ENCODE measurements around the gene AIMP1. TPM values are rescaled to one million over a fixed set of nuclear protein-coding genes. Genes with fewer than 3 reads are reported as not detected.

AIMP1 gene
- total RNA-seq, 1 experiment from 2014 or later, result 143 TPM

GRCh38 chr4:106325800-106326199, 9.4 kb downstream of the AIMP1 start:
- H3K4me3 Mint-ChIP-seq (ENCODE audit: unreplicated experiment), result no peak overlapping the region
- no peaks in the 10 kb centered on the region for H3K27me3 Mint-ChIP-seq (ENCODE audit: insufficient read depth, unreplicated experiment)
- H3K27me3 ChIP-seq (replicated peaks; ENCODE audit: control insufficient read depth, insufficient read depth, low read length), result no peaks in the 10 kb centered on the region
- no peaks in the 10 kb centered on the region for H3K9me3 ChIP-seq
- ChIA-PET CTCF (no interaction called here), POLR2A (no interaction called here)
- peaks cover 81% of the 10 kb centered on the region for H3K36me3 Mint-ChIP-seq (ENCODE audit: insufficient read depth, unreplicated experiment)
- H3K27ac Mint-ChIP-seq (ENCODE audit: unreplicated experiment), result no peak overlapping the region
- no peaks in the 10 kb centered on the region for H3K36me3 ChIP-seq (ENCODE audit: control insufficient read depth, insufficient read depth, low read length)
- H3K4me1 ChIP-seq, result peaks cover 31% of the 10 kb centered on the region
- no peak overlapping the region for H3K4me3 ChIP-seq (ENCODE audit: low read depth, low read length)
- no peak for DNase-seq
- peaks cover 11% of the 10 kb centered on the region for H3K4me1 Mint-ChIP-seq (ENCODE audit: low read depth, unreplicated experiment)
- intact Hi-C loops (cut with micrococcal nuclease; ENCODE audit: unreplicated experiment), result no loop called here
- no TSS peak for BruUV-seq (replicated peaks)
- H3K9me3 Mint-ChIP-seq (ENCODE audit: unreplicated experiment), result no peaks in the 10 kb centered on the region
- no peak for TF ChIP-seq CTCF (IDR thresholded peaks at IDR 0.05; ENCODE audit: insufficient read depth in 1 of 2, low read depth in 1 of 2, low read length in 1 of 2, severe bottlenecking in 1 of 2, unreplicated experiment in 1 of 2)

- intact Hi-C loops (cut with micrococcal nuclease; ENCODE audit: unreplicated experiment), result loop anchor here (1.0 to 2.0 kb wide), 2 partner anchors 62 to 480 kb away; no protein-coding TSS in a partner anchor
- H3K4me1 ChIP-seq, result peaks cover 5% of the 10 kb centered on the region
- BruUV-seq (replicated peaks), result no TSS peak
- POLR2A ChIA-PET, result interaction anchor here (1.0 kb wide), 1 partner anchor 14 kb away, joined by 4 read pairs; the partner anchor contains the start of gene TBCK
- Mint-ChIP-seq H3K4me3 (ENCODE audit: unreplicated experiment) (no peak overlapping the region), H3K4me1 (ENCODE audit: low read depth, unreplicated experiment) (peaks cover 6% of the 10 kb centered on the region), H3K27me3 (ENCODE audit: insufficient read depth, unreplicated experiment) (no peaks in the 10 kb centered on the region), H3K36me3 (ENCODE audit: insufficient read depth, unreplicated experiment) (peaks cover 94% of the 10 kb centered on the region), H3K27ac (ENCODE audit: unreplicated experiment) (no peak overlapping the region), H3K9me3 (ENCODE audit: unreplicated experiment) (no peaks in the 10 kb centered on the region)
- H3K9me3 ChIP-seq, result no peaks in the 10 kb centered on the region
- CTCF ChIA-PET, result interaction anchor here (0.7 to 1.3 kb wide), 3 partner anchors 13 to 452 kb away, joined by 3 to 6 read pairs (median 4); partner anchors contain the start of gene TBCK
- no peaks in the 10 kb centered on the region for H3K27me3 ChIP-seq (replicated peaks; ENCODE audit: control insufficient read depth, insufficient read depth, low read length)
- peak; percentile 44 to 71 for TF ChIP-seq CTCF (IDR thresholded peaks at IDR 0.05; ENCODE audit: insufficient read depth in 1 of 2, low read depth in 1 of 2, low read length in 1 of 2, severe bottlenecking in 1 of 2, unreplicated experiment in 1 of 2)
- DNase-seq, result peak in 1 of 2 experiments; percentile 50
- H3K36me3 ChIP-seq (ENCODE audit: control insufficient read depth, insufficient read depth, low read length), result peaks cover 2% of the 10 kb centered on the region; the same call in 1 of the 2 replicates
- H3K4me3 ChIP-seq (ENCODE audit: low read depth, low read length), result no peak overlapping the region
These were observed 12.8 kb downstream of the AIMP1 start for GRCh38 chr4:106329041-106329618.

GRCh38 chr4:106333186-106333585, 16.8 kb downstream of the AIMP1 start:
- peaks cover 6% of the 10 kb centered on the region; the same call in 1 of the 2 replicates for H3K9me3 ChIP-seq
- Mint-ChIP-seq H3K36me3 (ENCODE audit: insufficient read depth, unreplicated experiment) (peaks cover 93% of the 10 kb centered on the region), H3K4me1 (ENCODE audit: low read depth, unreplicated experiment) (no peaks in the 10 kb centered on the region), H3K9me3 (ENCODE audit: unreplicated experiment) (peaks cover 13% of the 10 kb centered on the region), H3K4me3 (ENCODE audit: unreplicated experiment) (no peak overlapping the region), H3K27ac (ENCODE audit: unreplicated experiment) (no peak overlapping the region), H3K27me3 (ENCODE audit: insufficient read depth, unreplicated experiment) (no peaks in the 10 kb centered on the region)
- ChIA-PET POLR2A (no interaction called here), CTCF (no interaction called here)
- intact Hi-C loops (cut with micrococcal nuclease; ENCODE audit: unreplicated experiment), result no loop called here
- no peaks in the 10 kb centered on the region for H3K27me3 ChIP-seq (replicated peaks; ENCODE audit: control insufficient read depth, insufficient read depth, low read length)
- peaks cover 7% of the 10 kb centered on the region; the same call in 1 of the 2 replicates for H3K36me3 ChIP-seq (ENCODE audit: control insufficient read depth, insufficient read depth, low read length)
- H3K4me3 ChIP-seq (ENCODE audit: low read depth, low read length), result no peak overlapping the region
- TF ChIP-seq CTCF (IDR thresholded peaks at IDR 0.05; ENCODE audit: insufficient read depth in 1 of 2, low read depth in 1 of 2, low read length in 1 of 2, severe bottlenecking in 1 of 2, unreplicated experiment in 1 of 2), result no peak
- BruUV-seq (replicated peaks), result no TSS peak
- no peak for DNase-seq
- H3K4me1 ChIP-seq, result no peaks in the 10 kb centered on the region; the same call in 1 of the 2 replicates
